Activated naive CD4-positive, alpha-beta T cell treated with anti-CD3 and anti-CD28 coated beads, Interleukin-2, amount 50 U/mL, for 24 hours (primary cell): ENCODE results near the gene SPATA21.

Experiments used
- H3K27ac Mint-ChIP-seq: one replicate; pipeline ENCODE4 v1.8.0; 2021; ENCODE audit warnings: mild to moderate bottlenecking, mixed read lengths
- H3K27me3 Mint-ChIP-seq: one replicate; pipeline ENCODE4 v1.8.0; 2021; ENCODE audit warnings: mixed read lengths
- H3K36me3 Mint-ChIP-seq: one replicate; pipeline ENCODE4 v1.8.0; 2021; ENCODE audit warnings: mixed read lengths
- H3K4me1 Mint-ChIP-seq: one replicate; pipeline ENCODE4 v1.8.0; 2021; ENCODE audit warnings: mixed read lengths
- H3K4me3 Mint-ChIP-seq: one replicate; pipeline ENCODE4 v1.8.0; 2021; ENCODE audit warnings: mild to moderate bottlenecking, mixed read lengths
- H3K9me3 Mint-ChIP-seq: one replicate; pipeline ENCODE4 v1.8.0; 2021; ENCODE audit warnings: mixed read lengths

Gene SPATA21

GRCh38 chr1:16356867-16357266, 80.4 kb downstream of the SPATA21 start:
- Mint-ChIP-seq H3K4me1 (peaks cover 12% of the 10 kb centered on the region), H3K27ac (no peak overlapping the region), H3K4me3 (no peak overlapping the region), H3K27me3 (no peaks in the 10 kb centered on the region), H3K9me3 (no peaks in the 10 kb centered on the region), H3K36me3 (no peaks in the 10 kb centered on the region)

DNA sequence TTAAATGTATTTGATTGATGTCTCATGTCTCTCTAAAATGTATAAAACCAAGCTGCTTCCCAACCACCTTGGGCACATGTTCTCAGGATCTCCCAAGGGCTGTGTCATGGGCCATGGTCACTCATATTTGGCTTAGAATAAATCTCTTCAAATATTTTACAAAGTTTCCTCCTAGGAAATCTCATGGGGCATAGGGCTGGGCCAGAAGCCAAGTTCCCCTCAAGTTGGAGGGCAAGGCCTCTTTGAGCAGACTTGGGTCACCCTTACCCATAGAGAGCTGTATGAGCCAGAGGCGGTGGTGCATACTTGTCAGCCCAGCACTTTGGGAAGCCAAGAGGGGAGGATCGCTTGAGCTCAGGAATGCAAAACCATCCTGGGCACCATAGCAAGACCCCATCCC, 82.6 kb downstream of the SPATA21 start:
- no peaks in the 10 kb centered on the region for H3K36me3 Mint-ChIP-seq
- H3K27me3 Mint-ChIP-seq, result no peaks in the 10 kb centered on the region
- no peak overlapping the region for H3K27ac Mint-ChIP-seq
- no peaks in the 10 kb centered on the region for H3K9me3 Mint-ChIP-seq
- H3K4me3 Mint-ChIP-seq, result no peak overlapping the region
- peaks cover 30% of the 10 kb centered on the region for H3K4me1 Mint-ChIP-seq

DNA sequence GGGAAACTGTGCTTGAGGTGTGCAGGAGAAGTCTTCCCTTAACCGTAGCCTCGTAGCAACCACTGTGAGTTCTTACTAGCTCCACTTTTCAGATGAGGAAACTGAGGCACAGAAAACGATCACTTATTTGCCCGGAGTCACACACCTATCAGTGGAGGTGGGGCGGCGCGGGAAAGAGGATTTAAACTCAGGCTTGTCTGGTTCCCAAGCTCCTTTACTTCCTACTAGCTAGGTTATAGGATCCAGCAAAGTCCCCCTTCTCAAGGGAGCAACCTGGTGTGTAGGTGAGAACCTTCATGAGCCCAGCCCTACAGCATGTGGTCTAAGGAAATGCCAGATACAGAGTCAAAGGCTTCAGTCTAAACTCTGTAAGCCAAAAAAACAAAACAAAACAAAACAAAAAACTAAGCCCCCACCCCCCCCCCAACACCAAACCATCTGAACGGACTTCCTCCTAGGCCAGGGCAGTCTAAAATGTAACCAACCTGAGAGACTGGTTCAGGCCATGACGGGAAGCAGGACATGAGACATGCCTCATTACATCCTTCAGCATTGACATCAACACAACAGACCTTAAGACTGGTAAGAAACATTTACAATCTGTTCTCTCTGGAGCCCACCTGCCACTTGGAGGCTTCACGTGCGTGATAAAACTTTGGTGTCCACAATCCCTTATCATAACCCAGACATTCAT, 84.2 kb downstream of the SPATA21 start:
- Mint-ChIP-seq H3K27me3 (no peaks in the 10 kb centered on the region), H3K9me3 (no peaks in the 10 kb centered on the region), H3K4me3 (peak overlapping the region; percentile 93)

DNA sequence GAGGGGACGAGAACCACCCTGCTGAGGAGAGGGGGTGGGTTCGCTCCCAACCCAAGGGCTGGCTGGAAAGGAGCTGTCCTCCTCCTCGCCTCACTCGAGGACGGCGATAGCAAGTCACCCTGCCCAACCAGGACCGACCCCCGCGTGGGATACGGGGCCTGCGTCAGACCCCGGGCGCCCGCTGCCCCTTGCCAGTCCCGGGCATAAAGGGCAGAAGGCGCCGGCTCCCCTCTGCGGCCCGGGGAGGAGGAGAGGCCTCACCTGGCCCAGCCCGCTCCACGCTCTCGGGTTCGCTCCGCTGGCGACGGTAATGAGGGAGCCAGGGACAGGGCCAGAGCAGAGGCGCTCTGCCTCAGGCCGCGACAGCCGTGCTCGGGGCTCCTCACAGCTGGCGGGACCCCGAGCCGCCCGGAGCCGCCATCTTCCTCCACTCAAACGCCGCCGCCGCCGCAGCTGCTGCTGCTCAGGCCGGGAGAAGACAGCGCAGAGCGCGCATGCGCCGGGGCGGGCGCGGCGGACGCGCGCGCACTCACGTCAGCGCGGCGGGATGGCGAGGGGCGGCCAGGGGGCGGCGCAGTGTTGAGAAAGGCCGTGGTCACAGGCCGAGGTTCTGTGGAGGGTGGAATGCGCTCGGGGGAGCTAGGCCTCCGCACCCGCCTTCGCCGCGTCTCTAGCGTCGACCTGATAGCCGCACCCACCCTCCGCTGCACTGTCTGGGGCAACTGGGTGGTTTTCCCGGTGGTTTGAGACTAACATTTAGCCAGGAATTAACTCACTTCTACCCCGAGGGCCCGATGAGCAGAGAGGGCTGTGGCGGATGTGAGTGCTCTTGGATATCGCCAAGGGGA, 85.0 kb downstream of the SPATA21 start, which contains the start of gene FBXO42:
Gene FBXO42, minus strand, starts transcription at position 487 of the 848 bp plus-strand sequence. CDS start 37,062 bp downstream, outside the sequence.
- Mint-ChIP-seq H3K4me1 (peaks cover 41% of the 10 kb centered on the region), H3K4me3 (peak within 1 kb of the TSS; percentile 93), H3K36me3 (no peaks in the 10 kb centered on the region), H3K9me3 (no peaks in the 10 kb centered on the region), H3K27ac (peak within 1 kb of the TSS; percentile 85), H3K27me3 (no peaks in the 10 kb centered on the region)

More for the DNA sequence above, 84.2 kb downstream of the SPATA21 start:
- H3K36me3 Mint-ChIP-seq, result no peaks in the 10 kb centered on the region
- H3K4me1 Mint-ChIP-seq, result peaks cover 40% of the 10 kb centered on the region
- peak overlapping the region; percentile 84 for H3K27ac Mint-ChIP-seq

DNA sequence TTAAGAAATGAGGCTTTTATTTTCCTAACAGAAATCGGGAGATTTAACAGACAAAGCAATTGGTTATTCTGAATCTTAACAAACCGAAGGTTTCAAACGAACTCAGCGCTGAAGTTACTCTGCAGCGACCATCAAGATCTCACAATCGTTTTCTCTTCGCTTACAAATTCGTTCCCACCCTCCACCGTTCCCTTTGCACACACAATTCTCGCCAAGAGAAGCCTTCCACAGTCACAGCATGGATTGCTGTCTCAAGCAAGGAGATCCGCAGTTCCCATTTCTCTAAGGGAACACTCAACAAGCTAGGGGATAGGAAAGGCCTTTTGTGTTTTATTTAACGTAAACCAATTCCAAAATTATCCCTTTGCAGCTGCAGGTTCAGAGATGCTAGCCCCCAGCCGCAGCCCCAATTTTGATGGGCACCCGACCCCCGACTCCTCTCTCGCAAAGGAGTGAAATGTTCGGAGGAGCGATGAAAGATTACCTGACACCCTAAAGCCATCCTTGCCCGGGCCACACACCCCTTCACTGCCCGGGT, 85.7 kb downstream of the SPATA21 start:
- no peaks in the 10 kb centered on the region for H3K36me3 Mint-ChIP-seq
- H3K4me1 Mint-ChIP-seq, result peaks cover 41% of the 10 kb centered on the region
- H3K27ac Mint-ChIP-seq, result peak overlapping the region; percentile 85

GRCh38 chr1:16349847-16350406, 87.3 kb downstream of the SPATA21 start:
- H3K36me3 Mint-ChIP-seq, result peaks cover 1% of the 10 kb centered on the region
- H3K4me1 Mint-ChIP-seq, result peaks cover 49% of the 10 kb centered on the region
- no peaks in the 10 kb centered on the region for H3K27me3 Mint-ChIP-seq
- peak overlapping the region; percentile 47 for H3K4me3 Mint-ChIP-seq
- H3K27ac Mint-ChIP-seq, result no peak overlapping the region
- no peaks in the 10 kb centered on the region for H3K9me3 Mint-ChIP-seq

More for the DNA sequence above, 85.7 kb downstream of the SPATA21 start:
- Mint-ChIP-seq H3K4me3 (peak overlapping the region; percentile 93), H3K27me3 (no peaks in the 10 kb centered on the region), H3K9me3 (no peaks in the 10 kb centered on the region)
